Measurements from ENCODE around the gene OLFM4. TPM values are rescaled to one million over a fixed set of nuclear protein-coding genes. Genes with fewer than 3 reads are reported as not detected.

Gene OLFM4
- total RNA-seq, 1 donor from 2014 or later: 3.1 TPM

- Histone ChIP-seq H3K9me3 (ENCODE audit: control insufficient read depth in 3 of 3, low read length in 3 of 3) (peaks cover 0 to 4% (median 2%) of the 10 kb centered on the region in 3 donors), H3K4me3 (ENCODE audit: low read length in 3 of 3) (no peak overlapping the region), H3K4me1 (ENCODE audit: control insufficient read depth in 3 of 3, insufficient read depth in 3 of 3, low read length in 3 of 3) (no peaks in the 10 kb centered on the region), H3K27ac (ENCODE audit: low read depth, low read length) (no peak overlapping the region), H3K27me3 (ENCODE audit: control insufficient read depth in 3 of 3, insufficient read depth in 3 of 3, low read length in 3 of 3) (no peaks in the 10 kb centered on the region), H3K36me3 (ENCODE audit: control insufficient read depth in 3 of 3, insufficient read depth in 3 of 3, low read length in 3 of 3) (no peaks in the 10 kb centered on the region), H3K9ac (ENCODE audit: low read depth in 1 of 3, low read length in 3 of 3) (no peak overlapping the region)
These were observed 51.1 kb downstream of the OLFM4 start for GRCh38 chr13:53079691-53080090.

GRCh38 chr13:53088871-53089270 is 60.3 kb downstream of the OLFM4 start:
- H3K9me3 ChIP-seq (ENCODE audit: control insufficient read depth in 3 of 3, low read length in 3 of 3): no peaks in the 10 kb centered on the region
- H3K4me1 ChIP-seq (ENCODE audit: control insufficient read depth in 3 of 3, insufficient read depth in 3 of 3, low read length in 3 of 3): no peaks in the 10 kb centered on the region
- no peak overlapping the region for H3K9ac ChIP-seq (ENCODE audit: low read depth in 1 of 3, low read length in 3 of 3)
- H3K36me3 ChIP-seq (ENCODE audit: control insufficient read depth in 3 of 3, insufficient read depth in 3 of 3, low read length in 3 of 3): no peaks in the 10 kb centered on the region
- H3K27me3 ChIP-seq (ENCODE audit: control insufficient read depth in 3 of 3, insufficient read depth in 3 of 3, low read length in 3 of 3): no peaks in the 10 kb centered on the region
- no peak overlapping the region for H3K4me3 ChIP-seq (ENCODE audit: low read length in 3 of 3)
- H3K27ac ChIP-seq (ENCODE audit: low read depth, low read length): no peak overlapping the region

GRCh38 chr13:53089951-53090350 is 61.3 kb downstream of the OLFM4 start:
- no peak overlapping the region for H3K4me3 ChIP-seq (ENCODE audit: low read length in 3 of 3)
- H3K27ac ChIP-seq (ENCODE audit: low read depth, low read length): no peak overlapping the region
- no peaks in the 10 kb centered on the region for H3K4me1 ChIP-seq (ENCODE audit: control insufficient read depth in 3 of 3, insufficient read depth in 3 of 3, low read length in 3 of 3)
- no peak overlapping the region for H3K9ac ChIP-seq (ENCODE audit: low read depth in 1 of 3, low read length in 3 of 3)
- H3K36me3 ChIP-seq (ENCODE audit: control insufficient read depth in 3 of 3, insufficient read depth in 3 of 3, low read length in 3 of 3): no peaks in the 10 kb centered on the region
- no peaks in the 10 kb centered on the region for H3K9me3 ChIP-seq (ENCODE audit: control insufficient read depth in 3 of 3, low read length in 3 of 3)
- no peaks in the 10 kb centered on the region for H3K27me3 ChIP-seq (ENCODE audit: control insufficient read depth in 3 of 3, insufficient read depth in 3 of 3, low read length in 3 of 3)

- H3K27me3 ChIP-seq (ENCODE audit: control insufficient read depth in 3 of 3, insufficient read depth in 3 of 3, low read length in 3 of 3): no peaks in the 10 kb centered on the region
These were observed 61.8 kb downstream of the OLFM4 start for GRCh38 chr13:53090461-53090860.

GRCh38 chr13:53092931-53093330 is 64.3 kb downstream of the OLFM4 start:
- no peaks in the 10 kb centered on the region for H3K4me1 ChIP-seq (ENCODE audit: control insufficient read depth in 3 of 3, insufficient read depth in 3 of 3, low read length in 3 of 3)
- H3K27me3 ChIP-seq (ENCODE audit: control insufficient read depth in 3 of 3, insufficient read depth in 3 of 3, low read length in 3 of 3): no peaks in the 10 kb centered on the region
- H3K9me3 ChIP-seq (ENCODE audit: control insufficient read depth in 3 of 3, low read length in 3 of 3): no peaks in the 10 kb centered on the region
- H3K4me3 ChIP-seq (ENCODE audit: low read length in 3 of 3): no peak overlapping the region
- H3K9ac ChIP-seq (ENCODE audit: low read depth in 1 of 3, low read length in 3 of 3): no peak overlapping the region
- H3K27ac ChIP-seq (ENCODE audit: low read depth, low read length): no peak overlapping the region
- H3K36me3 ChIP-seq (ENCODE audit: control insufficient read depth in 3 of 3, insufficient read depth in 3 of 3, low read length in 3 of 3): no peaks in the 10 kb centered on the region

More at GRCh38 chr13:53090461-53090860, 61.8 kb downstream of the OLFM4 start:
- Histone ChIP-seq H3K9ac (ENCODE audit: low read depth in 1 of 3, low read length in 3 of 3) (no peak overlapping the region), H3K9me3 (ENCODE audit: control insufficient read depth in 3 of 3, low read length in 3 of 3) (no peaks in the 10 kb centered on the region), H3K4me1 (ENCODE audit: control insufficient read depth in 3 of 3, insufficient read depth in 3 of 3, low read length in 3 of 3) (no peaks in the 10 kb centered on the region), H3K36me3 (ENCODE audit: control insufficient read depth in 3 of 3, insufficient read depth in 3 of 3, low read length in 3 of 3) (no peaks in the 10 kb centered on the region), H3K27ac (ENCODE audit: low read depth, low read length) (no peak overlapping the region), H3K4me3 (ENCODE audit: low read length in 3 of 3) (no peak overlapping the region)

GRCh38 chr13:53098455-53098854 is 69.8 kb downstream of the OLFM4 start:
- Histone ChIP-seq H3K9me3 (ENCODE audit: control insufficient read depth in 3 of 3, low read length in 3 of 3) (no peaks in the 10 kb centered on the region), H3K4me1 (ENCODE audit: control insufficient read depth in 3 of 3, insufficient read depth in 3 of 3, low read length in 3 of 3) (no peaks in the 10 kb centered on the region), H3K36me3 (ENCODE audit: control insufficient read depth in 3 of 3, insufficient read depth in 3 of 3, low read length in 3 of 3) (no peaks in the 10 kb centered on the region), H3K9ac (ENCODE audit: low read depth in 1 of 3, low read length in 3 of 3) (no peak overlapping the region), H3K4me3 (ENCODE audit: low read length in 3 of 3) (no peak overlapping the region), H3K27me3 (ENCODE audit: control insufficient read depth in 3 of 3, insufficient read depth in 3 of 3, low read length in 3 of 3) (no peaks in the 10 kb centered on the region), H3K27ac (ENCODE audit: low read depth, low read length) (no peak overlapping the region)

- Histone ChIP-seq H3K27me3 (ENCODE audit: control insufficient read depth in 3 of 3, insufficient read depth in 3 of 3, low read length in 3 of 3) (no peaks in the 10 kb centered on the region), H3K36me3 (ENCODE audit: control insufficient read depth in 3 of 3, insufficient read depth in 3 of 3, low read length in 3 of 3) (no peaks in the 10 kb centered on the region), H3K4me3 (ENCODE audit: low read length in 3 of 3) (no peak overlapping the region), H3K9me3 (ENCODE audit: control insufficient read depth in 3 of 3, low read length in 3 of 3) (no peaks in the 10 kb centered on the region), H3K27ac (ENCODE audit: low read depth, low read length) (no peak overlapping the region), H3K9ac (ENCODE audit: low read depth in 1 of 3, low read length in 3 of 3) (no peak overlapping the region), H3K4me1 (ENCODE audit: control insufficient read depth in 3 of 3, insufficient read depth in 3 of 3, low read length in 3 of 3) (no peaks in the 10 kb centered on the region)
These were observed 71.9 kb downstream of the OLFM4 start for GRCh38 chr13:53100394-53101063.

Other genes starting within 250 kb of the OLFM4 start
- gene PCDH8, start 180.2 kb upstream of the OLFM4 start, total RNA-seq: 3.1 TPM

Data from skeletal muscle tissue (tissue), 4 donors.